DND-41 (cell line): ENCODE data around the gene MMP25.

Experiments
- CTCF ChIP-seq: IDR thresholded peaks from 2 replicates; pipeline ENCODE4 v1.5.1; 2012; ENCODE audit warnings: borderline replicate concordance, low read length, moderate library complexity, mild to moderate bottlenecking; ENCODE audit not compliant: poor library complexity, severe bottlenecking; ENCODE audit errors: extremely low read depth
- EZH2 ChIP-seq: IDR thresholded peaks from 3 replicates; pipeline ENCODE4 v1.6.1; 2012; ENCODE audit warnings: borderline replicate concordance, low read depth, mild to moderate bottlenecking, moderate library complexity, low read length, inconsistent platforms; ENCODE audit not compliant: severe bottlenecking

- TF ChIP-seq EZH2 (no peak), CTCF (no peak)
Measured at GRCh38 chr16:3030222-3031212, 15.8 kb upstream of the MMP25 start.
